HepG2 (cell line): ENCODE measurements around the gene MNT. TPM values are rescaled to one million over a fixed set of nuclear protein-coding genes. Genes with fewer than 3 reads are reported as not detected.

Source experiments
- HNRNPH1 ChIP-seq: fragments of 200-400 bp; formaldehyde crosslinking; optimal IDR thresholded peaks from 2 replicates; pipeline ENCODE3; 2017; ENCODE audit warnings: mild to moderate bottlenecking, low read depth, low read length
- MXI1 ChIP-seq: IDR thresholded peaks from 3 replicates; pipeline ENCODE4 v1.6.1; 2012; ENCODE audit warnings: low read depth, low read length, inconsistent platforms, borderline replicate concordance
- PHF20 ChIP-seq: sonication (generic); formaldehyde crosslinking; IDR thresholded peaks from 2 replicates; pipeline ENCODE4 v1.5.0; 2020; ENCODE audit warnings: mild to moderate bottlenecking, missing genetic modification reagents
- SP2 ChIP-seq: sonication (generic); formaldehyde crosslinking; IDR thresholded peaks from 2 replicates; pipeline ENCODE4 v1.5.1; 2020; ENCODE audit warnings: mild to moderate bottlenecking, missing genetic modification reagents
- ZNF552 ChIP-seq: sonication (generic); formaldehyde crosslinking; IDR thresholded peaks from 2 replicates; pipeline ENCODE4 v1.9.0; 2022; ENCODE audit warnings: missing genetic modification reagents, mild to moderate bottlenecking, borderline replicate concordance
- ZNF737 ChIP-seq: sonication (generic); formaldehyde crosslinking; IDR thresholded peaks from 2 replicates; pipeline ENCODE4 v1.5.0; 2020; ENCODE audit warnings: missing genetic modification reagents, mild to moderate bottlenecking, borderline replicate concordance
- ZNF766 ChIP-seq: sonication (generic); formaldehyde crosslinking; IDR thresholded peaks from 2 replicates; pipeline ENCODE4 v1.5.0; 2020; ENCODE audit warnings: missing genetic modification reagents, borderline replicate concordance
- ZSCAN12 ChIP-seq: sonication (generic); formaldehyde crosslinking; IDR thresholded peaks from 2 replicates; pipeline ENCODE4 v1.9.0; 2021; ENCODE audit warnings: mild to moderate bottlenecking, missing genetic modification reagents
- polyA plus RNA-seq, 8 experiments: library from polyadenylated mRNA; depleted of rRNA in 3 of 8; stranded (reverse) in 7 of 8; unstranded in 1 of 8; fragments of >200 nt; fragmentation: Illumina TruSeq in 4 of 8; extraction: Trizol in 4 of 8; gene quantifications; 2 replicates each; pipeline versions ENCODE4 v1.2.1 to v1.2.3, GENCODE V29; 2011 to 2016; ENCODE audit warnings: low read depth in 4 of 8, missing spikeins in 1 of 8, mixed read lengths in 1 of 8; ENCODE audit not compliant: insufficient read depth in 1 of 8
- total RNA-seq, 5 experiments: library from RNA; depleted of rRNA; stranded (reverse); fragments of >200 nt; fragmentation: Illumina TruSeq; extraction: Trizol; gene quantifications; 2 replicates each; pipeline ENCODE4 v1.2.3, GENCODE V29; 2016; ENCODE audit warnings: low read depth in 1 of 5
- TF ChIP-seq, protein P1 (sequence below): sonication (generic); formaldehyde crosslinking; IDR thresholded peaks from 2 replicates; pipeline ENCODE4 v1.4.0; 2020; ENCODE audit warnings: mild to moderate bottlenecking, missing genetic modification reagents
- TF ChIP-seq, protein P2 (sequence below): sonication (generic); formaldehyde crosslinking; IDR thresholded peaks from 2 replicates; pipeline ENCODE4 v1.8.1; 2022; ENCODE audit warnings: low read depth, mild to moderate bottlenecking, missing genetic modification reagents
- TF ChIP-seq, protein P3 (sequence below): IDR thresholded peaks from 2 replicates; pipeline ENCODE4 v1.6.1; 2012; ENCODE audit warnings: inconsistent platforms
- TF ChIP-seq, protein P4 (sequence below): IDR thresholded peaks from 2 replicates; pipeline ENCODE4 v1.6.1; 2016; ENCODE audit warnings: missing compliant biosample characterization, missing genetic modification reagents, borderline replicate concordance
- TF ChIP-seq, protein P5 (sequence below): sonication (generic); formaldehyde crosslinking; IDR thresholded peaks from 2 replicates; pipeline ENCODE4 v1.4.0; 2020; ENCODE audit warnings: missing genetic modification reagents
- TF ChIP-seq, protein P6 (sequence below): sonication (generic); formaldehyde crosslinking; conservative IDR thresholded peaks from 2 replicates; pipeline ENCODE4 v1.8.1; 2023; ENCODE audit warnings: missing genetic modification reagents
- TF ChIP-seq, protein P7 (sequence below): sonication (generic); formaldehyde crosslinking; IDR thresholded peaks from 2 replicates; pipeline ENCODE4 v1.8.1; 2023; ENCODE audit warnings: missing genetic modification reagents, mild to moderate bottlenecking, borderline replicate concordance

Gene MNT
- total and polyA plus RNA-seq, 2 of the 13 experiments (the other 11 are each of a cell fraction or from before 2014, with no cell fraction given), result 2.1 to 3.5 TPM

DNA sequence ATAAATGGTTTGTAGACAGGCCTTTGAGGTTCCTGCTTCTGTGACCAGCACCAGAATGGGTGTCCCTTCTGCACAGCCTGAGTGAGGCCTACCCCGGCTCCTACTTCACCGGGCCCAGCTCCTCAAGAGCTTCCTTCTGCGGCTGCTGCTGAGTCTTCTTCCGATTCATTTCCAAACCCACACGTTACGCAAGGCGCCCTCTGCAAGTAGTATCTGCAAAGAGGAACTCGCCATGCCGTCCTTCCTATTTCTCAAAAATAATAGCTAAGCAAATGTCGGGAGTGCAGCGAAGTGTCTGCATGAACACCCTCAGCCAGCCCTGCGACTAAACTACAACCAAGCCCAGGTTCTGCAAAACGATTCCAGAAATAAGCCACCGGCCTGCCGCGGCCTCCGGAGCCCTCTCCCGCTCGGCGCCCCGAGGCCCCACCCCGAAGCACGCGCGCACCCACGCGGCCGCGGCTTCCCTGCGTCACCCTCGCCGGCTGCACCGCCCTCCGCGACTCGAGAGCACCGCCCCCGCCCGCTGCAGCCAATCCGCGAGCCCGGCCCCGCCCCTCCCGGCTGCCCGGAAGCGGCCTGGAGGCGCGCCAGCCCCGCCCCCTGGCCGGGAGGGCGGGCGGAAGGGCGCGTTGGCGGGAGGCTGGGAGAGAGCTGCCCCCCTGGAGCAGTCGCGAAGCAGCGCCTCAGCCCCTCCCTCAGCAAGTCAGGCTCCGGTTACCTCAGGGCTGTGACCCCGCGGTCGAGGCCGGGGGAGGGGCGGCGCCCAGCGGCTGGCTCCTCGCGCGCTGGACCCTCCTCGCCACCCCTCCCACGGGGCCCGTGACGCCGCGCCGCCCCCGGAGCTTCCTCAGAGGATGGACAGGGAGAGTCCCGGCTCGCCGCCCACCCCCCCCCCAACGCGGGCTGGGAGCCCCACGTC is 8.3 kb downstream of the MNT start (continued):
- TF ChIP-seq, protein P1, sequence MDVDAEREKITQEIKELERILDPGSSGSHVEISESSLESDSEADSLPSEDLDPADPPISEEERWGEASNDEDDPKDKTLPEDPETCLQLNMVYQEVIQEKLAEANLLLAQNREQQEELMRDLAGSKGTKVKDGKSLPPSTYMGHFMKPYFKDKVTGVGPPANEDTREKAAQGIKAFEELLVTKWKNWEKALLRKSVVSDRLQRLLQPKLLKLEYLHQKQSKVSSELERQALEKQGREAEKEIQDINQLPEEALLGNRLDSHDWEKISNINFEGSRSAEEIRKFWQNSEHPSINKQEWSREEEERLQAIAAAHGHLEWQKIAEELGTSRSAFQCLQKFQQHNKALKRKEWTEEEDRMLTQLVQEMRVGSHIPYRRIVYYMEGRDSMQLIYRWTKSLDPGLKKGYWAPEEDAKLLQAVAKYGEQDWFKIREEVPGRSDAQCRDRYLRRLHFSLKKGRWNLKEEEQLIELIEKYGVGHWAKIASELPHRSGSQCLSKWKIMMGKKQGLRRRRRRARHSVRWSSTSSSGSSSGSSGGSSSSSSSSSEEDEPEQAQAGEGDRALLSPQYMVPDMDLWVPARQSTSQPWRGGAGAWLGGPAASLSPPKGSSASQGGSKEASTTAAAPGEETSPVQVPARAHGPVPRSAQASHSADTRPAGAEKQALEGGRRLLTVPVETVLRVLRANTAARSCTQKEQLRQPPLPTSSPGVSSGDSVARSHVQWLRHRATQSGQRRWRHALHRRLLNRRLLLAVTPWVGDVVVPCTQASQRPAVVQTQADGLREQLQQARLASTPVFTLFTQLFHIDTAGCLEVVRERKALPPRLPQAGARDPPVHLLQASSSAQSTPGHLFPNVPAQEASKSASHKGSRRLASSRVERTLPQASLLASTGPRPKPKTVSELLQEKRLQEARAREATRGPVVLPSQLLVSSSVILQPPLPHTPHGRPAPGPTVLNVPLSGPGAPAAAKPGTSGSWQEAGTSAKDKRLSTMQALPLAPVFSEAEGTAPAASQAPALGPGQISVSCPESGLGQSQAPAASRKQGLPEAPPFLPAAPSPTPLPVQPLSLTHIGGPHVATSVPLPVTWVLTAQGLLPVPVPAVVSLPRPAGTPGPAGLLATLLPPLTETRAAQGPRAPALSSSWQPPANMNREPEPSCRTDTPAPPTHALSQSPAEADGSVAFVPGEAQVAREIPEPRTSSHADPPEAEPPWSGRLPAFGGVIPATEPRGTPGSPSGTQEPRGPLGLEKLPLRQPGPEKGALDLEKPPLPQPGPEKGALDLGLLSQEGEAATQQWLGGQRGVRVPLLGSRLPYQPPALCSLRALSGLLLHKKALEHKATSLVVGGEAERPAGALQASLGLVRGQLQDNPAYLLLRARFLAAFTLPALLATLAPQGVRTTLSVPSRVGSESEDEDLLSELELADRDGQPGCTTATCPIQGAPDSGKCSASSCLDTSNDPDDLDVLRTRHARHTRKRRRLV, result no peak
- no peak for TF ChIP-seq ZNF552 (CRISPR knock-in tag)
- no peak for TF ChIP-seq HNRNPH1
- TF ChIP-seq, protein P2, sequence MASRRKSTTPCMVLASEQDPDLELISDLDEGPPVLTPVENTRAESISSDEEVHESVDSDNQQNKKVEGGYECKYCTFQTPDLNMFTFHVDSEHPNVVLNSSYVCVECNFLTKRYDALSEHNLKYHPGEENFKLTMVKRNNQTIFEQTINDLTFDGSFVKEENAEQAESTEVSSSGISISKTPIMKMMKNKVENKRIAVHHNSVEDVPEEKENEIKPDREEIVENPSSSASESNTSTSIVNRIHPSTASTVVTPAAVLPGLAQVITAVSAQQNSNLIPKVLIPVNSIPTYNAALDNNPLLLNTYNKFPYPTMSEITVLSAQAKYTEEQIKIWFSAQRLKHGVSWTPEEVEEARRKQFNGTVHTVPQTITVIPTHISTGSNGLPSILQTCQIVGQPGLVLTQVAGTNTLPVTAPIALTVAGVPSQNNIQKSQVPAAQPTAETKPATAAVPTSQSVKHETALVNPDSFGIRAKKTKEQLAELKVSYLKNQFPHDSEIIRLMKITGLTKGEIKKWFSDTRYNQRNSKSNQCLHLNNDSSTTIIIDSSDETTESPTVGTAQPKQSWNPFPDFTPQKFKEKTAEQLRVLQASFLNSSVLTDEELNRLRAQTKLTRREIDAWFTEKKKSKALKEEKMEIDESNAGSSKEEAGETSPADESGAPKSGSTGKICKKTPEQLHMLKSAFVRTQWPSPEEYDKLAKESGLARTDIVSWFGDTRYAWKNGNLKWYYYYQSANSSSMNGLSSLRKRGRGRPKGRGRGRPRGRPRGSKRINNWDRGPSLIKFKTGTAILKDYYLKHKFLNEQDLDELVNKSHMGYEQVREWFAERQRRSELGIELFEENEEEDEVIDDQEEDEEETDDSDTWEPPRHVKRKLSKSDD (CRISPR knock-in tag), result 0 out of 2 replicates have a peak, but pooled peaks have one; percentile 57
- TF ChIP-seq, protein P3, sequence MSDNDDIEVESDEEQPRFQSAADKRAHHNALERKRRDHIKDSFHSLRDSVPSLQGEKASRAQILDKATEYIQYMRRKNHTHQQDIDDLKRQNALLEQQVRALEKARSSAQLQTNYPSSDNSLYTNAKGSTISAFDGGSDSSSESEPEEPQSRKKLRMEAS, result peak; percentile 96
- TF ChIP-seq, protein P4, sequence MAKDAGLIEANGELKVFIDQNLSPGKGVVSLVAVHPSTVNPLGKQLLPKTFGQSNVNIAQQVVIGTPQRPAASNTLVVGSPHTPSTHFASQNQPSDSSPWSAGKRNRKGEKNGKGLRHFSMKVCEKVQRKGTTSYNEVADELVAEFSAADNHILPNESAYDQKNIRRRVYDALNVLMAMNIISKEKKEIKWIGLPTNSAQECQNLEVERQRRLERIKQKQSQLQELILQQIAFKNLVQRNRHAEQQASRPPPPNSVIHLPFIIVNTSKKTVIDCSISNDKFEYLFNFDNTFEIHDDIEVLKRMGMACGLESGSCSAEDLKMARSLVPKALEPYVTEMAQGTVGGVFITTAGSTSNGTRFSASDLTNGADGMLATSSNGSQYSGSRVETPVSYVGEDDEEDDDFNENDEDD (CRISPR knock-in tag), result peak; percentile 87; the same call in 1 of the 2 replicates
- peak; percentile 41; the same call in 1 of the 2 replicates for TF ChIP-seq SP2
- TF ChIP-seq PHF20 (CRISPR knock-in tag), result peak; percentile 24; the same call in 1 of the 2 replicates
- TF ChIP-seq ZNF737 (CRISPR knock-in tag), result no peak
- TF ChIP-seq ZSCAN12, result no peak
- TF ChIP-seq, protein P5, sequence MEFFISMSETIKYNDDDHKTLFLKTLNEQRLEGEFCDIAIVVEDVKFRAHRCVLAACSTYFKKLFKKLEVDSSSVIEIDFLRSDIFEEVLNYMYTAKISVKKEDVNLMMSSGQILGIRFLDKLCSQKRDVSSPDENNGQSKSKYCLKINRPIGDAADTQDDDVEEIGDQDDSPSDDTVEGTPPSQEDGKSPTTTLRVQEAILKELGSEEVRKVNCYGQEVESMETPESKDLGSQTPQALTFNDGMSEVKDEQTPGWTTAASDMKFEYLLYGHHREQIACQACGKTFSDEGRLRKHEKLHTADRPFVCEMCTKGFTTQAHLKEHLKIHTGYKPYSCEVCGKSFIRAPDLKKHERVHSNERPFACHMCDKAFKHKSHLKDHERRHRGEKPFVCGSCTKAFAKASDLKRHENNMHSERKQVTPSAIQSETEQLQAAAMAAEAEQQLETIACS (CRISPR knock-in tag), result peak; percentile 49; the same call in 1 of the 2 replicates
- peak; percentile 78; the same call in 1 of the 3 replicates for TF ChIP-seq MXI1
- TF ChIP-seq ZNF766 (CRISPR knock-in tag), result peak; percentile 47; the same call in 1 of the 2 replicates
- TF ChIP-seq, protein P6, sequence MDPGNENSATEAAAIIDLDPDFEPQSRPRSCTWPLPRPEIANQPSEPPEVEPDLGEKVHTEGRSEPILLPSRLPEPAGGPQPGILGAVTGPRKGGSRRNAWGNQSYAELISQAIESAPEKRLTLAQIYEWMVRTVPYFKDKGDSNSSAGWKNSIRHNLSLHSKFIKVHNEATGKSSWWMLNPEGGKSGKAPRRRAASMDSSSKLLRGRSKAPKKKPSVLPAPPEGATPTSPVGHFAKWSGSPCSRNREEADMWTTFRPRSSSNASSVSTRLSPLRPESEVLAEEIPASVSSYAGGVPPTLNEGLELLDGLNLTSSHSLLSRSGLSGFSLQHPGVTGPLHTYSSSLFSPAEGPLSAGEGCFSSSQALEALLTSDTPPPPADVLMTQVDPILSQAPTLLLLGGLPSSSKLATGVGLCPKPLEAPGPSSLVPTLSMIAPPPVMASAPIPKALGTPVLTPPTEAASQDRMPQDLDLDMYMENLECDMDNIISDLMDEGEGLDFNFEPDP (CRISPR knock-in tag), result no peak
- TF ChIP-seq, protein P7, sequence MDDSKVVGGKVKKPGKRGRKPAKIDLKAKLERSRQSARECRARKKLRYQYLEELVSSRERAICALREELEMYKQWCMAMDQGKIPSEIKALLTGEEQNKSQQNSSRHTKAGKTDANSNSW (CRISPR knock-in tag), result no peak
